ENCODE data around the gene RHCE.
"Not testable (repeated sequence)": the region's sequence is repeated elsewhere in the genome, so short reads cannot be mapped to it uniquely, and the experiment has no call there.

The RHCE gene

GRCh38 chr1:25432749-25433388, 12.2 kb upstream of the RHCE start:
- no peak for DNase-seq

- DNase-seq: no peak
Measured at GRCh38 chr1:25431955-25432719, 11.5 kb upstream of the RHCE start.

GRCh38 chr1:25430967-25431881, 10.6 kb upstream of the RHCE start:
- no peak for DNase-seq

GRCh38 chr1:25430073-25430966, 9.7 kb upstream of the RHCE start, which contains the start of gene MACO1:
Gene MACO1, plus strand, starts transcription at chr1:25430897. Its CDS starts 202 bp downstream, at chr1:25431099.
- DNase-seq: peak; percentile 86

- DNase-seq: no peak
Measured at GRCh38 chr1:25428475-25429166, 8.0 kb upstream of the RHCE start.

- no peak for DNase-seq
Measured at GRCh38 chr1:25427696-25428095, 7.1 kb upstream of the RHCE start.

GRCh38 chr1:25425098-25426085, 4.8 kb upstream of the RHCE start:
- no peak for DNase-seq

GRCh38 chr1:25423206-25423605, 2.6 kb upstream of the RHCE start:
- DNase-seq: not testable (repeated sequence)

- DNase-seq: not testable (repeated sequence)
Measured at GRCh38 chr1:25419339-25419738, 1.3 kb downstream of the RHCE start.

- DNase-seq: not testable (repeated sequence)
Measured at GRCh38 chr1:25417280-25417679, 3.3 kb downstream of the RHCE start.

GRCh38 chr1:25414578-25414977, 6.0 kb downstream of the RHCE start:
- not testable (repeated sequence) for DNase-seq

- DNase-seq: not testable (repeated sequence)
Measured at GRCh38 chr1:25414157-25414556, 6.5 kb downstream of the RHCE start.

- not testable (repeated sequence) for DNase-seq
Measured at GRCh38 chr1:25412872-25413623, 7.6 kb downstream of the RHCE start.

- DNase-seq: not testable (repeated sequence)
Measured at GRCh38 chr1:25409641-25410427, 10.8 kb downstream of the RHCE start.

GRCh38 chr1:25405731-25406305, 14.8 kb downstream of the RHCE start:
- DNase-seq: not testable (repeated sequence)

GRCh38 chr1:25402947-25403803, 17.4 kb downstream of the RHCE start:
- DNase-seq: not testable (repeated sequence)

- not testable (repeated sequence) for DNase-seq
Measured at GRCh38 chr1:25398079-25398478, 22.5 kb downstream of the RHCE start.
